ENCODE data around the gene C5orf34.
"Not testable (repeated sequence)": the region's sequence is repeated elsewhere in the genome, so short reads cannot be mapped to it uniquely, and the experiment has no call there.

Gene C5orf34

GRCh38 chr5:43514471-43514815 is 505 bp downstream of the C5orf34 start:
- Histone ChIP-seq H3K27ac (replicated peaks) (peak overlapping the region; percentile 79), H3K27me3 (ENCODE audit: insufficient read depth, poor library complexity, severe bottlenecking) (no peaks in the 10 kb centered on the region), H3K4me3 (replicated peaks; ENCODE audit: insufficient read depth, low read length) (peak overlapping the region; percentile 75)
- TF ChIP-seq REST (IDR thresholded peaks at IDR 0.05; ENCODE audit: insufficient replicate concordance, low read depth) = no peak
- no peak for DNase-seq (ENCODE audit: low read depth in 1 of 2, low spot score in 1 of 2)

GRCh38 chr5:43514025-43514424 is 923 bp downstream of the C5orf34 start:
- no peak for TF ChIP-seq POLR2AphosphoS5 (IDR thresholded peaks at IDR 0.05; ENCODE audit: low read depth)
- Histone ChIP-seq H3K27me3 (ENCODE audit: insufficient read depth, poor library complexity, severe bottlenecking) (no peaks in the 10 kb centered on the region), H3K4me3 (replicated peaks; ENCODE audit: insufficient read depth, low read length) (peak overlapping the region; percentile 75), H3K27ac (replicated peaks) (peak overlapping the region; percentile 79)
- DNase-seq (ENCODE audit: low read depth in 1 of 2, low spot score in 1 of 2) = no peak

GRCh38 chr5:43511062-43511461 is 3.9 kb downstream of the C5orf34 start:
- DNase-seq (ENCODE audit: low read depth in 1 of 2, low spot score in 1 of 2); H3K27ac ChIP-seq (replicated peaks); H3K4me3 ChIP-seq (replicated peaks; ENCODE audit: insufficient read depth, low read length); H3K27me3 ChIP-seq (ENCODE audit: insufficient read depth, poor library complexity, severe bottlenecking): not testable (repeated sequence)

- TF ChIP-seq POLR2AphosphoS5 (IDR thresholded peaks at IDR 0.05; ENCODE audit: low read depth) (no peak), REST (IDR thresholded peaks at IDR 0.05; ENCODE audit: insufficient replicate concordance, low read depth) (no peak), GABPA (IDR thresholded peaks at IDR 0.05; ENCODE audit: low read depth) (no peak), SPI1 (IDR thresholded peaks at IDR 0.05; ENCODE audit: borderline replicate concordance, low read depth) (peak; percentile 25; the same call in 1 of the 2 replicates)
- TF ChIP-seq, protein P1, sequence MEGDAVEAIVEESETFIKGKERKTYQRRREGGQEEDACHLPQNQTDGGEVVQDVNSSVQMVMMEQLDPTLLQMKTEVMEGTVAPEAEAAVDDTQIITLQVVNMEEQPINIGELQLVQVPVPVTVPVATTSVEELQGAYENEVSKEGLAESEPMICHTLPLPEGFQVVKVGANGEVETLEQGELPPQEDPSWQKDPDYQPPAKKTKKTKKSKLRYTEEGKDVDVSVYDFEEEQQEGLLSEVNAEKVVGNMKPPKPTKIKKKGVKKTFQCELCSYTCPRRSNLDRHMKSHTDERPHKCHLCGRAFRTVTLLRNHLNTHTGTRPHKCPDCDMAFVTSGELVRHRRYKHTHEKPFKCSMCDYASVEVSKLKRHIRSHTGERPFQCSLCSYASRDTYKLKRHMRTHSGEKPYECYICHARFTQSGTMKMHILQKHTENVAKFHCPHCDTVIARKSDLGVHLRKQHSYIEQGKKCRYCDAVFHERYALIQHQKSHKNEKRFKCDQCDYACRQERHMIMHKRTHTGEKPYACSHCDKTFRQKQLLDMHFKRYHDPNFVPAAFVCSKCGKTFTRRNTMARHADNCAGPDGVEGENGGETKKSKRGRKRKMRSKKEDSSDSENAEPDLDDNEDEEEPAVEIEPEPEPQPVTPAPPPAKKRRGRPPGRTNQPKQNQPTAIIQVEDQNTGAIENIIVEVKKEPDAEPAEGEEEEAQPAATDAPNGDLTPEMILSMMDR (IDR thresholded peaks at IDR 0.05; ENCODE audit: insufficient read depth, low read length) = no peak
Observed at GRCh38 chr5:43498581-43498980, 16.4 kb downstream of the C5orf34 start.

GRCh38 chr5:43497311-43498104 is 17.4 kb downstream of the C5orf34 start:
- Histone ChIP-seq H3K4me3 (replicated peaks; ENCODE audit: insufficient read depth, low read length) (no peak overlapping the region), H3K27ac (replicated peaks) (no peak overlapping the region), H3K27me3 (ENCODE audit: insufficient read depth, poor library complexity, severe bottlenecking) (no peaks in the 10 kb centered on the region)
- no peak for TF ChIP-seq POLR2AphosphoS5 (IDR thresholded peaks at IDR 0.05; ENCODE audit: low read depth)
- no peak for TF ChIP-seq SPI1 (IDR thresholded peaks at IDR 0.05; ENCODE audit: borderline replicate concordance, low read depth)
- no peak for TF ChIP-seq REST (IDR thresholded peaks at IDR 0.05; ENCODE audit: insufficient replicate concordance, low read depth)
- TF ChIP-seq GABPA (IDR thresholded peaks at IDR 0.05; ENCODE audit: low read depth) = no peak
- TF ChIP-seq, protein P1 (IDR thresholded peaks at IDR 0.05; ENCODE audit: insufficient read depth, low read length) = no peak
- no peak for DNase-seq (ENCODE audit: low read depth in 1 of 2, low spot score in 1 of 2)

More at GRCh38 chr5:43498581-43498980, 16.4 kb downstream of the C5orf34 start:
- no peak overlapping the region for H3K27ac ChIP-seq (replicated peaks)
- H3K4me3 ChIP-seq (replicated peaks; ENCODE audit: insufficient read depth, low read length) = no peak overlapping the region
- H3K27me3 ChIP-seq (ENCODE audit: insufficient read depth, poor library complexity, severe bottlenecking) = no peaks in the 10 kb centered on the region
- DNase-seq (ENCODE audit: low read depth in 1 of 2, low spot score in 1 of 2) = no peak

Data from HL-60 (cell line).